ENCODE measurements around the gene STIM2.

The STIM2 gene

GRCh38 chr4:26916195-26916594, 55.6 kb downstream of the STIM2 start:
- no peak for TF ChIP-seq CTCF (IDR thresholded peaks at IDR 0.05; ENCODE audit: low read depth, low read length)
- peak; percentile 21 to 28 for DNase-seq (ENCODE audit: low read depth in 2 of 2)
- H3K4me3 ChIP-seq (replicated peaks in 1 of 2; ENCODE audit: low read depth in 2 of 2, low read length in 2 of 2): no peak overlapping the region

- DNase-seq (ENCODE audit: low read depth in 2 of 2): no peak
- no peak for TF ChIP-seq CTCF (IDR thresholded peaks at IDR 0.05; ENCODE audit: low read depth, low read length)
- H3K4me3 ChIP-seq (replicated peaks in 1 of 2; ENCODE audit: low read depth in 2 of 2, low read length in 2 of 2): no peak overlapping the region
Observed at GRCh38 chr4:26930964-26931363, 70.3 kb downstream of the STIM2 start.

- TF ChIP-seq CTCF (IDR thresholded peaks at IDR 0.05; ENCODE audit: low read depth, low read length): no peak
- no peak for DNase-seq (ENCODE audit: low read depth in 2 of 2)
- H3K4me3 ChIP-seq (replicated peaks in 1 of 2; ENCODE audit: low read depth in 2 of 2, low read length in 2 of 2): no peak overlapping the region
Observed at GRCh38 chr4:26931451-26931850, 70.8 kb downstream of the STIM2 start.

- no peak overlapping the region for H3K4me3 ChIP-seq (replicated peaks in 1 of 2; ENCODE audit: low read depth in 2 of 2, low read length in 2 of 2)
- TF ChIP-seq CTCF (IDR thresholded peaks at IDR 0.05; ENCODE audit: low read depth, low read length): no peak
- peak in 1 of 2 donors; percentile 32 for DNase-seq (ENCODE audit: low read depth in 2 of 2)
Observed at GRCh38 chr4:26931966-26932365, 71.3 kb downstream of the STIM2 start.

GRCh38 chr4:26935397-26935796, 74.8 kb downstream of the STIM2 start:
- no peak for TF ChIP-seq CTCF (IDR thresholded peaks at IDR 0.05; ENCODE audit: low read depth, low read length)
- no peak overlapping the region for H3K4me3 ChIP-seq (replicated peaks in 1 of 2; ENCODE audit: low read depth in 2 of 2, low read length in 2 of 2)
- no peak for DNase-seq (ENCODE audit: low read depth in 2 of 2)

GRCh38 chr4:26936284-26937065, 75.8 kb downstream of the STIM2 start:
- DNase-seq (ENCODE audit: low read depth in 2 of 2): peak in 1 of 2 donors; percentile 14
- H3K4me3 ChIP-seq (replicated peaks in 1 of 2; ENCODE audit: low read depth in 2 of 2, low read length in 2 of 2): no peak overlapping the region
- TF ChIP-seq CTCF (IDR thresholded peaks at IDR 0.05; ENCODE audit: low read depth, low read length): no peak

- TF ChIP-seq CTCF (IDR thresholded peaks at IDR 0.05; ENCODE audit: low read depth, low read length): no peak
- no peak for DNase-seq (ENCODE audit: low read depth in 2 of 2)
Observed at GRCh38 chr4:26937139-26937538, 76.5 kb downstream of the STIM2 start.

More at GRCh38 chr4:26937139-26937538, 76.5 kb downstream of the STIM2 start:
- no peak overlapping the region for H3K4me3 ChIP-seq (replicated peaks in 1 of 2; ENCODE audit: low read depth in 2 of 2, low read length in 2 of 2)

All from cardiac fibroblast (primary cell).